Measurements from ENCODE around the gene XKR7.
"Not testable (repeated sequence)": the region's sequence is repeated elsewhere in the genome, so short reads cannot be mapped to it uniquely, and the experiment has no call there.

Gene XKR7

DNA sequence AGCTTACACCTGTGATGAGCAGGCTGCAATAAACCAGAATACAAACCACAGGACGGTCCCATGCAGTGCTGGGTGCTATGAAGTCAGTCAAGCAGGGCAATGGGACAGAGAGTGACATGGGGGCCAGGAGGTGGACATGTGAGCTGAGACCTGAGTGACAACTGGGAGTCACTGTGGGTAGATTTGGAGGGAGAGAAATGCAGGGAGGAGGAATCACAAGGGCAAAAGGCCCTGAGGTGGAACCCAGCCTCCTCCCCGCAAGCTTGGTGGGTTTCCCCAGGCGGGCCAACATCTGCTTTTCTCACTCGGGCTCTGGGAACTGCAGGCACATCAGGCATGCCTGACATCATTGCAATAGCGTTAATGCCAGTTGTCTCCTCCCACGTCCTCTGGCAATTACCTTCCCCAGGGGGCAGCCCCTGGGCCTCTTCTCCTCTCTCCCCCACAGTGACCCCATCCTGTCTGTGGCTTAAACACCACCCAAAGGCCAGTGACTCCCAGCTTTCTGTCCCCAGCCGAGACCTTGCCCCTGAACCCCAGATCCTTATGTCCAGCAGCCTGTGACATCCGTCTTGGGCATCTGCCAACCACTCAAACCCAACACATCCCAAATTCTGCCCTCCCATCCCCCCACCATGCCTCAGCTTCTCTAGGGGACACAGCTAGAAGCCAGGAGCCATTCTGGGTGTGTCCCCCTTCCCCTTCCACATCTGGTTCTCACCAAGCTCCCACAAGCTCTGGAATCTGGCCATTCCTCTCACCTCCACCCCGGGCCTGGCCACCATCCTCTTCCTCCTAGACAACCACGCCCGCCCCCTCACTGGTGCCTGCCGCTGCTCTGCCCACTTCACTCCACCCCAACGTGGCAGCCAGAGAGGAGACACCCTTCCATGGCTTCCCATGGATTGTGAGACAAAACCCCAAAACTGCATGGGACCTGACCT lies 44.3 kb upstream of the XKR7 start:
- TF ChIP-seq, protein P1, sequence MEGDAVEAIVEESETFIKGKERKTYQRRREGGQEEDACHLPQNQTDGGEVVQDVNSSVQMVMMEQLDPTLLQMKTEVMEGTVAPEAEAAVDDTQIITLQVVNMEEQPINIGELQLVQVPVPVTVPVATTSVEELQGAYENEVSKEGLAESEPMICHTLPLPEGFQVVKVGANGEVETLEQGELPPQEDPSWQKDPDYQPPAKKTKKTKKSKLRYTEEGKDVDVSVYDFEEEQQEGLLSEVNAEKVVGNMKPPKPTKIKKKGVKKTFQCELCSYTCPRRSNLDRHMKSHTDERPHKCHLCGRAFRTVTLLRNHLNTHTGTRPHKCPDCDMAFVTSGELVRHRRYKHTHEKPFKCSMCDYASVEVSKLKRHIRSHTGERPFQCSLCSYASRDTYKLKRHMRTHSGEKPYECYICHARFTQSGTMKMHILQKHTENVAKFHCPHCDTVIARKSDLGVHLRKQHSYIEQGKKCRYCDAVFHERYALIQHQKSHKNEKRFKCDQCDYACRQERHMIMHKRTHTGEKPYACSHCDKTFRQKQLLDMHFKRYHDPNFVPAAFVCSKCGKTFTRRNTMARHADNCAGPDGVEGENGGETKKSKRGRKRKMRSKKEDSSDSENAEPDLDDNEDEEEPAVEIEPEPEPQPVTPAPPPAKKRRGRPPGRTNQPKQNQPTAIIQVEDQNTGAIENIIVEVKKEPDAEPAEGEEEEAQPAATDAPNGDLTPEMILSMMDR (IDR thresholded peaks at IDR 0.05; ENCODE audit: low read depth, low read length, missing control alignments) = no peak
- no peak for DNase-seq (ENCODE audit: extremely low read depth, low read depth)
- H3K4me3 ChIP-seq (replicated peaks; ENCODE audit: low read depth, low read length) = no peak overlapping the region

DNA sequence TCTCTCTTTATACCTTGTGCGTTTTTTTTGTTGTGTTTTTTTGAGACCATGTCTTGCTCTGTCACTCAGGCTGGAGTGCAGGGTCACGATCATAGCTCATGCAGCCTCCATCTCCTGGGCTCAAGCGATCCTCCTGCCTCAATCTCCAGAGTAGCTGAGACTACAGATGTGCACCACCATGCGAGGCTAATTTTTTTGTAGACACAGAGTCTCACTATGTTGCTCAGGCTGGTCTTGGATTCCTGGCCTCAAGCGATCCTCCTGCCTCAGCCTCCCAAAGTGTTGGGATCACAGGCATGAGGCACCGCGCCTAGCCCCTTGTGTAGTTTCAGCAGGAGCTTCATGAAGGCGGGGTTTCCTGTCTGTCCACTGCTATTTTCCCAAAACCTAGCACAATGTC lies 43.4 kb upstream of the XKR7 start:
- TF ChIP-seq, protein P1 (IDR thresholded peaks at IDR 0.05; ENCODE audit: low read depth, low read length, missing control alignments) = no peak
- DNase-seq (ENCODE audit: extremely low read depth, low read depth) = no peak
- no peak overlapping the region for H3K4me3 ChIP-seq (replicated peaks; ENCODE audit: low read depth, low read length)

DNA sequence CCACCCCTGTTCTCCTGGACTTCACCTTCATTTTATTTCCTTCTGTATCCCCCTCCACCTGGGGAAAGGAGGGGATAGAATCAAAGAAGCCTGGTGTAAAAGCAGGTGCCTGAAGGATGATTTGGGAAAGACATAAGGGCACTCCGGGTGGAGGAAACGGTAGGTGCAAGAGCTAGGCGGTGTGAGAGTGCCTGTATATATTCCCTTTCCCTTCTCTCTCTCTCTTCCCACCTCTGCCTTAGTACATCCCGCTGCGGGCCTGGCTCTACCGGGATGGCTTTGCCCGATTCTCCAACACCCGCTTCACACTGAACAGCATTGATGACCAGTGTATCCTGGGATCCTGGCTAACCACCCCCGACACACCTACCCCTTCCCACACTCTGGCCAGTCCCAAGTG lies 42.3 kb upstream of the XKR7 start:
- no peak overlapping the region for H3K4me3 ChIP-seq (replicated peaks; ENCODE audit: low read depth, low read length)
- TF ChIP-seq, protein P1 (IDR thresholded peaks at IDR 0.05; ENCODE audit: low read depth, low read length, missing control alignments) = no peak
- DNase-seq (ENCODE audit: extremely low read depth, low read depth) = no peak

DNA sequence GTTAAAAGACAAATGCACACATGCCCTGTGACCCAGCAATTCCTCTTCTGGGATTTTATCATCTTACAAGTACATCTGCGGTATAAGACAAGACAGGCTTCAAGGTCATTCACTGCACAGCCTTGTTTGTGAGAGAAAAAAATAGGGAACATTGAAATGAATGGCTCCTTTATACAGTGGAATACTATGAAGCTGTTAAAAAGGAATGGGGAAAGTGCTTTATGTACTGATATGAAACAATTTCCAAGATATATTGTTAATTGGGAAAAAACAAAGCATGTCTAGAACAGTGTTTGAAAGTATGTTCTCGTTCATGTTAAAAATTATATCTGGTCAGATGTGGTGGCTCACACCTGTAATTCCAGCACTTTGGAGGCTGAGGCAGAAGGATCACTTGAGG lies 41.5 kb upstream of the XKR7 start:
- TF ChIP-seq, protein P1 (IDR thresholded peaks at IDR 0.05; ENCODE audit: low read depth, low read length, missing control alignments) = no peak
- no peak for DNase-seq (ENCODE audit: extremely low read depth, low read depth)
- H3K4me3 ChIP-seq (replicated peaks; ENCODE audit: low read depth, low read length) = no peak overlapping the region

DNA sequence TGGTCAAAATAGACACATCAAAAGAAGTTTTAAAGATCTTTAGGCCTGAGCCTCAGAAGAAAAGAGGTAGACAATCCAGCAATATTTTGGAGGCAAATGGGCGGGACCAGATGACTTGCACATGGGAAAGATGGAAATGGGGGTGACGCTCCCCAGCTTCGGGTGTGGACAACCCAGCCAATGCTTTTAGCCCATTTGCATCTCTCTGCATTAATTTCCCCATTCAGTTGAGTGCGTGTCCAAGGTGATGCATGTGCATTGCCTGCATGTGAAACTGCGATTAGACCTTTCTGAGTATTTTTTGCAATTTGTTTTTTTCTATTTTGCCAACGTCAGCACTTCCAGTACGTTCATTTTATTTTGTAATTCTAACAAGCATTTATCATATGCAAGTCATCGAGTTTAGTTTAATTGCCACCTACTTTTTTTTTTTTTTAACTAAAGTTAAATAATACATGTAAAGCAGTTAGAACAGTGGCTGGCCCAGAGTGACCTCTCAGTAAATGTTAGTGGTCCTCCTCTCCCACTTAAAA lies 40.3 kb upstream of the XKR7 start:
- H3K4me3 ChIP-seq (replicated peaks; ENCODE audit: low read depth, low read length) = no peak overlapping the region
- TF ChIP-seq, protein P1 (IDR thresholded peaks at IDR 0.05; ENCODE audit: low read depth, low read length, missing control alignments) = no peak
- DNase-seq (ENCODE audit: extremely low read depth, low read depth) = no peak

DNA sequence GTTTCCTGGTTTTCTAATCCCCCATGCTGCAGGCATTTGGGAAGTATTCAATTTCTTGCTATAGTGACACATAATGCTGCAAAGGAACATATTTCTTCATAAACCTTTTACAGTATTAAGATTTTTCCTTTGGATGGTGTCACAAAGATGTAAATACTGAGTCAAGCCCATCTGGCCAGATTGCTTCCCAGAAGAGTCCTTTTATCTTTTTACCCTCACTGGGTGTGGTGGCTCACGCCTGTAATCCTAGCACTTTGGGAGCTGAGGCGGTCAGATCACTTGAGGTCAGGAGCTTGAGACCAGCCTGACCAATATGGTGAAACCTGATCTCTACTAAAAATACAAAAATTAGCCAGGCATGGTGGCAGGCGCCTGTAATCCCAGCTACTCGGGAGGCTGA lies 38.3 kb upstream of the XKR7 start:
- H3K4me3 ChIP-seq (replicated peaks; ENCODE audit: low read depth, low read length); DNase-seq (ENCODE audit: extremely low read depth, low read depth): not testable (repeated sequence)

DNA sequence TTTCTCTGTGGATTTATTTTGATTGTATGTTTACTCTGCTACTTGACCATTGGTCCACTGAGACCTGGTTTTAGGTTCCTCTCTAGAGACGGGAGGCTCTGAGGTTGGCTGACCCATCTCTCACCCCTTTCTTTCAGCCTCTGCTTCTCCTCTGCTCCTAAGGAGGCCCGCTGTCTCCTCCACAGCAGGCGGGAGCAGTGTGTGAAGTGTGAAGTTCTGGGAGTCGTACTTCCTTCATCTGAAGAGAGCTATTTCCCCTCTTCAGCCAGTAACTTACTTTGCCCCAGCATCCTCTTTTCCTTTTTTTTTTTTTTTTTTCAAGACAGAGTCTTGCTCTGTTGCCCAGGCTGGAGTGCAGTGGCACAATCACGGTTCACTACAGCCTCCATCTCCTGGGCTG lies 37.2 kb upstream of the XKR7 start:
- no peak for DNase-seq (ENCODE audit: extremely low read depth, low read depth)
- TF ChIP-seq, protein P1 (IDR thresholded peaks at IDR 0.05; ENCODE audit: low read depth, low read length, missing control alignments) = no peak
- H3K4me3 ChIP-seq (replicated peaks; ENCODE audit: low read depth, low read length) = no peak overlapping the region
